Heart right ventricle (tissue), 16 donors: ENCODE results near the gene SMG6. TPM values are rescaled to one million over a fixed set of nuclear protein-coding genes. Genes with fewer than 3 reads are reported as not detected.

Experiments used
- ATAC-seq, 8 donors: fragments of 200-7000 bp; cut with Tn5 transposase; one replicate each; pipeline ENCODE4 v1.9.1; 2020; ENCODE audit warnings: mild to moderate bottlenecking in 8 of 8, moderate library complexity in 8 of 8, moderate number of reproducible peaks in 1 of 8
- DNase-seq, 2 donors: peaks; one replicate each; pipeline ENCODE4 v3.0.0-alpha.2; 2020
- H3K27ac ChIP-seq, 10 donors: fragments of 200-600 bp; sonication (generic) in 2 of 10; one replicate each; pipeline versions ENCODE4 v1.5.0 to v1.8.0; 2020 to 2022; ENCODE audit warnings: mild to moderate bottlenecking in 3 of 10
- H3K27me3 ChIP-seq, 7 donors: fragments of 200-600 bp; one replicate each; pipeline ENCODE4 v1.8.0; 2021 to 2022; ENCODE audit warnings: mild to moderate bottlenecking in 2 of 7
- H3K36me3 ChIP-seq, 9 donors: fragments of 200-600 bp; sonication (generic) in 1 of 9; one replicate each; pipeline versions ENCODE4 v1.5.0 to v1.8.0; 2020 to 2022; ENCODE audit warnings: mild to moderate bottlenecking in 2 of 9
- H3K4me1 ChIP-seq, 9 donors: fragments of 200-600 bp; sonication (generic) in 1 of 9; one replicate each; pipeline versions ENCODE4 v1.5.0 to v1.8.0; 2020 to 2022; ENCODE audit warnings: mild to moderate bottlenecking in 4 of 9
- H3K4me3 ChIP-seq, 10 donors: fragments of 200-600 bp; sonication (generic) in 2 of 10; one replicate each; pipeline versions ENCODE4 v1.5.0 to v1.8.0; 2020 to 2022; ENCODE audit warnings: mild to moderate bottlenecking in 7 of 10, moderate library complexity in 2 of 10
- H3K9me3 ChIP-seq, 11 donors: fragments of 200-600 bp in 10 of 11; sonication (generic) in 2 of 11; one replicate each; pipeline versions ENCODE4 v1.5.0 to v1.8.0; 2013 to 2022; ENCODE audit warnings: mild to moderate bottlenecking in 2 of 11, control low read depth in 1 of 11, moderate library complexity in 1 of 11
- WGBS, 2 donors: extraction: QIAGEN DNeasy Blood & Tissue Kit; methylation state at CpG; one replicate each; pipeline ENCODE4 v1.1.7; 2013; ENCODE audit warnings: inconsistent platforms in 1 of 2; 5-methylcytosine and 5-hydroxymethylcytosine counted together
- intact Hi-C, 10 donors: fragments of 100-400 bp; cut with DNase I; formaldehyde crosslinking; loops; one replicate each; pipeline versions ENCODE4 v1.11.1 to v1.14.2; 2022
- long read RNA-seq, 3 donors: library from polyadenylated mRNA; unstranded; transcript quantifications; one replicate each; pipeline ENCODE4 v2.0.0, GENCODE V29; 2020 to 2021
- polyA plus RNA-seq, 2 donors: library from polyadenylated mRNA; stranded (reverse); fragments of 200-250 nt; gene quantifications; one replicate each; pipeline ENCODE4 v1.2.3, GENCODE V29; 2013
- total RNA-seq, 10 donors: library from RNA; stranded (reverse); fragmentation: NEBNext Ultra II Directional in 3 of 10; extraction: Animal tissue kit (Norgen Biotek cat#: 25700) in 3 of 10; gene quantifications; one replicate each; pipeline versions ENCODE4 v1.2.1 to v1.2.4, GENCODE V29; 2021 to 2023
- TF ChIP-seq, protein P1 (sequence below), 9 donors: fragments of 200-600 bp; sonication (generic) in 2 of 9; IDR thresholded peaks; one replicate each; pipeline versions ENCODE4 v1.5.0 to v1.8.0; 2021 to 2022; ENCODE audit warnings: antibody characterized with exemption in 9 of 9, mild to moderate bottlenecking in 5 of 9, moderate library complexity in 1 of 9
- donor health status: Arrhythmogenic right ventricular cardiomyopathy.
- donor health status: ischemic (EF 13 %, LVEDD 7.1; RV severe dilation, severe dysfunction).
- donor health status: healthy with polysubstance abuse.
- donor health status: DM: no; HTN: yes; CAD: no.
- donor health status: DM: no; HTN: no; CAD: no.
- donor health status: ischemic (EF 25% LVEDD 6.9; RV normal size, moderate dysfunction).
- donor health status: ischemic (EF 25% LVEDD 5.7; RV mildly dilated, moderate dysfunction).
- donor health status: healthy.
- donor health status: DM: yes; HTN: yes; CAD: no.
- donor health status: Ischemic cardiomyopathy.
- donor health status: ischemic (EF 35%, LVEDD 5.7; RV mildly dilated, moderate dysfunction).
- donor health status: nonischemic (EF 11% LVEDD 7.7; RV severe dilation, severe dysfunction).
- donor health status: DM: yes; HTN: yes; CAD: no.
- donor health status: PGD.
- donor health status: ischemic (EF 29% LVEDD 5.4; RV normal size, mild dysfunction).
- donor health status: nonischemic (EF 23%, LVEDD 6.1; RV moderate dilation, normal function).

Gene SMG6
- total RNA-seq (10 to 100 TPM; 13.6 to 28.1 (median 20.9) TPM), polyA plus RNA-seq (10 to 100 TPM; 16.8 to 19.3 TPM)
- long read RNA-seq, donor 1, partial matches to known transcripts, result 3 of 12 reads
- long read RNA-seq, donor 1, other reads (novel, unspliced or antisense), result 5 of 12 reads
- long read RNA-seq, donor 2, transcript SMG6-215 (1 exons, 2,419 nt), result major isoform, 8 of 13 reads
- long read RNA-seq, donor 2, partial matches to known transcripts, result 2 of 13 reads
- long read RNA-seq, donor 2, other reads (novel, unspliced or antisense), result 3 of 13 reads
- long read RNA-seq, donor 3, transcript SMG6-215 (1 exons, 2,419 nt), result major isoform, 7 of 13 reads
- long read RNA-seq, donor 3, partial matches to known transcripts, result 3 of 13 reads
- long read RNA-seq, donor 3, other reads (novel, unspliced or antisense), result 3 of 13 reads

DNA sequence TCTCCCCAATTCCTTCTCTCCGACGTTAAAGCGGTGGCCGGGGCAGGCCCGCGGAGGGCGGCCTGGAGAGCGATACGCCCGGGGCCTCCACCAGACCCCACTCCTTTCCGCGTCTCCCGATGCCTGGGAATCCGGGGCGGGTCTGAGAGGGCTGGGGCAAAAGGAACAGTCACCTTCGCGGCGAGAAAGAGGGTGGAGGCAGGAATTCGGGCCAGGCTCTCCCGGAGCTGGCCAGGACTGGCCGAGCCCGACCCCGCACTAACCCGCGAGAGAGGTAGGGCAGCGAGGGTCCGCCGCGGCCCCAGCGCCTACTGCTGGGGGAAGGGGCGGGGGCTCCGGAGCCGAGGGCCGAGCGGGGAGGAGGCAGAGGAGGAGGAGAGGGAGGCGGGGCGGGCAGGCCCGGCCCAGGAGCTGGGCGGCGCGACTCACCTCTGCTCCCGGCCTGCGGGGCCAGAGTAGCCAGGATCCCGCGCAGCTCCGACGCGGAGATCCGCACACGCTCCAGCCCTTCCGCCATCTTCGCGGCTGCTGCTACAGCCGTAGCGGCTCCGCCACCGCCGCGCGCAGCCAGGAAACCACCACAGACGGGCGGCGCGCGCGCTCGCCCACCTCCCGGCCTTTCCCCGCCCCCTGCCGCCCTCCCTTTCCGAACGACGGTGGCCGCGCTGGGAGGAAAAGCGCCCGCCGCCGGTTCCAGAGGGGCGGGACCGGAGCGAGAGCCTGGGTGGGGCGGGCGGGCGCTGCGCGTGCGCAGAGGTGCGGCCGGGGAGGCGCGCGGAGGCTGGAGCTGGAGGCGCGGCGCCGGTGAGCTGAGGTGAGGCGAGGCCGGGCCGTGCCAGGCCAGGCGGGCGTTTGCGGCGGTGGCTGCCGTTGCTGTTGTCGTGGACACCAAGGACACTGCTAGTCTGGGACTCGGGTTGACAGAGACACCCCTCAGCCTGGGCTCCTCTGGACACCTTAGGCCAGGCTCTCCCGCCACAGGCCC lies at the start of gene SMG6, which contains the start of gene SRR:
Gene SMG6 (minus strand): TSS at position 582 of the 985 bp plus-strand sequence. CDS start 65 bp downstream, at position 517.
Gene SRR (plus strand): TSS at position 747 of the 985 bp plus-strand sequence. CDS start 11,611 bp downstream, outside the sequence.
- H3K9me3 ChIP-seq, result no peaks in the 10 kb centered on the region
- intact Hi-C loops, result no loop called here
- H3K4me3 ChIP-seq, result peak within 1 kb of the TSS; percentile 76 to 99 (median 90)
- TF ChIP-seq, protein P1, sequence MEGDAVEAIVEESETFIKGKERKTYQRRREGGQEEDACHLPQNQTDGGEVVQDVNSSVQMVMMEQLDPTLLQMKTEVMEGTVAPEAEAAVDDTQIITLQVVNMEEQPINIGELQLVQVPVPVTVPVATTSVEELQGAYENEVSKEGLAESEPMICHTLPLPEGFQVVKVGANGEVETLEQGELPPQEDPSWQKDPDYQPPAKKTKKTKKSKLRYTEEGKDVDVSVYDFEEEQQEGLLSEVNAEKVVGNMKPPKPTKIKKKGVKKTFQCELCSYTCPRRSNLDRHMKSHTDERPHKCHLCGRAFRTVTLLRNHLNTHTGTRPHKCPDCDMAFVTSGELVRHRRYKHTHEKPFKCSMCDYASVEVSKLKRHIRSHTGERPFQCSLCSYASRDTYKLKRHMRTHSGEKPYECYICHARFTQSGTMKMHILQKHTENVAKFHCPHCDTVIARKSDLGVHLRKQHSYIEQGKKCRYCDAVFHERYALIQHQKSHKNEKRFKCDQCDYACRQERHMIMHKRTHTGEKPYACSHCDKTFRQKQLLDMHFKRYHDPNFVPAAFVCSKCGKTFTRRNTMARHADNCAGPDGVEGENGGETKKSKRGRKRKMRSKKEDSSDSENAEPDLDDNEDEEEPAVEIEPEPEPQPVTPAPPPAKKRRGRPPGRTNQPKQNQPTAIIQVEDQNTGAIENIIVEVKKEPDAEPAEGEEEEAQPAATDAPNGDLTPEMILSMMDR (IDR thresholded peaks at IDR 0.05), result no peak
- peak within 1 kb of the TSS; percentile 88 to 97 (median 92) for H3K27ac ChIP-seq
- peak; percentile 97 to 98 (median 97) for ATAC-seq
- no peaks in the 10 kb centered on the region for H3K27me3 ChIP-seq
- 0% methylated on average over 80 to 105 of the region's 108 CpGs for WGBS, 2 donors
- peak; percentile 93 to 95 for DNase-seq
- peaks cover 0 to 27% (median 0%) of the 10 kb centered on the region in 9 donors for H3K36me3 ChIP-seq
- peaks cover 3 to 31% (median 22%) of the 10 kb centered on the region in 9 donors for H3K4me1 ChIP-seq

GRCh38 chr17:2351269-2351668 lies 47.7 kb upstream of the SMG6 start:
- DNase-seq, result no peak

DNA sequence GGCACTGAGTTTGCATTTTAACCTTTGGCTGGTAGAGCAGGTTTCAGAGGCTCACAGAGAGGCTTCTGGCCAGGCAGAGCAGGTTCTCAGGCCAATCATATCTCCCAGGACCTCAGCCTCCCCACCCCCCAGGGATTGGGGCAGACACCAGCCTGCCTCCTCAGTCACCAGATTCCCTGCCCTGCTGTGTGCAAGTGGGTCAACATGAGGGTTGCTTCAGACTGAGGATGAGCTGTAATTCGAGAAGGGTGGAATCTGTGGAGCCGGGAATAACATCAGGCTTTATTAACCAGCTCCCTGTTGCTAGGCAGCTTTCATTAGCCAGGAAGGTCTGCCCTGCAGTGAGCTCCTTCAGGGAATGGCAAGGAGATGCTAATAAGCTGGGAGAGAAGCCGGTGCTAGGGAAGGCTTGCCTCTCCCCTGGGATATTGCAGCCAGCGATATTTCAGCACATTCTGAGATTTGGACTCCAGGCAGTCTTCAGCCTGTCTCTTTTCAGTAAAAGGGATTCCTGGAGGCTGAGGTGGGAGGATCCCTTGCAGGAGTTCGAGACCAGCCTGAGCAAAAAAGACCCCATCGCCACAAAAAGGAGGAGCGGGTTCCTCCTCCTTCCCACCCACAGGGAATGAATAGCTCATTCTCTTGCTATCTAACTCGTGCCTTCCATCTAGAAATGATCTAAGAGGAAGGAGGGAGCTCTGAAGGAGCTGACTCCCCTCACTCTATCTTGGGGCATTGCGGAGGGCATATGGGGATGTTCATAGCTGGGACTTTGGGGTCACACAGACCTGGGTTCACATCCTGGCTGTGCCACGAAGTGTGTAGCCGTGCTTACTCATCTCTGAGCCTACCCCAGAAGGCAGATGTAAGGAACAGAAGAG lies 44.5 kb upstream of the SMG6 start:
- ATAC-seq, result peak; percentile 22 to 80 (median 56)
- H3K4me3 ChIP-seq, result no peak overlapping the region
- H3K27ac ChIP-seq, result peak overlapping the region in 1 of 10 donors; percentile 28
- TF ChIP-seq, protein P1 (IDR thresholded peaks at IDR 0.05), result no peak
- H3K36me3 ChIP-seq, result peaks cover 0 to 21% (median 0%) of the 10 kb centered on the region in 9 donors
- H3K27me3 ChIP-seq, result no peaks in the 10 kb centered on the region
- no peak for DNase-seq
- H3K4me1 ChIP-seq, result peaks cover 0 to 15% (median 7%) of the 10 kb centered on the region in 9 donors
- no peaks in the 10 kb centered on the region for H3K9me3 ChIP-seq
- intact Hi-C loops, result no loop called here
- 57 to 69% methylated on average over 11 of the region's 11 CpGs for WGBS, 2 donors

More at GRCh38 chr17:2351269-2351668, 47.7 kb upstream of the SMG6 start:
- H3K36me3 ChIP-seq, result peaks cover 0 to 2% (median 0%) of the 10 kb centered on the region in 9 donors
- no peaks in the 10 kb centered on the region for H3K27me3 ChIP-seq
- peaks cover 0 to 18% (median 7%) of the 10 kb centered on the region in 9 donors for H3K4me1 ChIP-seq
- no peak for ATAC-seq
- TF ChIP-seq, protein P1 (IDR thresholded peaks at IDR 0.05), result no peak
- no peak overlapping the region for H3K4me3 ChIP-seq
- no peaks in the 10 kb centered on the region for H3K9me3 ChIP-seq
- intact Hi-C loops, result no loop called here
- no peak overlapping the region for H3K27ac ChIP-seq
- WGBS, 2 donors, result 90 to 95% methylated on average over 6 of the region's 6 CpGs
